HepG2 (cell line): Measurements from ENCODE around the gene SLC6A14.

Source experiments
- ARID3A ChIP-seq: IDR thresholded peaks from 2 replicates; pipeline ENCODE4 v1.6.1; 2012; ENCODE audit warnings: low read depth, low read length, improper control_type of control experiment
- IKZF1 ChIP-seq: fragments of 450-650 bp; IDR thresholded peaks from 2 replicates; pipeline ENCODE4 v1.7.1; 2016
- IRF2 ChIP-seq: IDR thresholded peaks from 2 replicates; pipeline ENCODE4 v1.6.1; 2018; ENCODE audit warnings: missing genetic modification reagents, missing compliant biosample characterization
- MXD3 ChIP-seq: IDR thresholded peaks from 2 replicates; pipeline ENCODE4 v1.6.1; 2016; ENCODE audit warnings: mild to moderate bottlenecking, missing biosample characterization, missing genetic modification reagents
- NFE2L1 ChIP-seq: sonication (generic); formaldehyde crosslinking; IDR thresholded peaks from 2 replicates; pipeline ENCODE4 v1.4.0; 2020; ENCODE audit warnings: missing genetic modification reagents, mild to moderate bottlenecking, borderline replicate concordance
- RNF219 ChIP-seq: sonication (generic); formaldehyde crosslinking; IDR thresholded peaks from 2 replicates; pipeline ENCODE4 v1.5.0; 2020; ENCODE audit warnings: mild to moderate bottlenecking, missing genetic modification reagents
- ZNF710 ChIP-seq: sonication (generic); formaldehyde crosslinking; IDR thresholded peaks from 2 replicates; pipeline ENCODE4 v1.5.0; 2020; ENCODE audit warnings: mild to moderate bottlenecking, missing genetic modification reagents, borderline replicate concordance

- TF ChIP-seq RNF219 (CRISPR knock-in tag) (no peak), IKZF1 (no peak), ARID3A (no peak), IRF2 (CRISPR knock-in tag) (no peak), MXD3 (CRISPR knock-in tag) (no peak), NFE2L1 (CRISPR knock-in tag) (no peak), ZNF710 (no peak)
Measured at GRCh38 chrX:116499780-116500179, 63.4 kb downstream of the SLC6A14 start.
